Stomach smooth muscle (tissue), 2 donors: ENCODE results near the gene PITX1.
A peak's percentile ranks its signal among the peaks of the same experiment; 100 is the strongest.

Source experiments
- H3K27ac ChIP-seq: one replicate; pipeline ENCODE4 v1.7.0; 2013; ENCODE audit warnings: mild to moderate bottlenecking, low read length, inconsistent platforms
- H3K27me3 ChIP-seq, 2 donors: one replicate each; pipeline ENCODE4 v1.7.0; 2013; ENCODE audit warnings: low read length in 2 of 2; ENCODE audit not compliant: insufficient read depth in 2 of 2, control insufficient read depth in 1 of 2
- H3K36me3 ChIP-seq, 2 donors: one replicate each; pipeline ENCODE4 v1.7.0; 2013; ENCODE audit warnings: low read length in 2 of 2; ENCODE audit not compliant: control insufficient read depth in 2 of 2, insufficient read depth in 2 of 2
- H3K4me1 ChIP-seq: one replicate; pipeline ENCODE4 v1.7.0; 2013; ENCODE audit warnings: low read length; ENCODE audit not compliant: control insufficient read depth, insufficient read depth
- H3K4me3 ChIP-seq, 2 donors: one replicate each; pipeline ENCODE4 v1.7.0; 2013; ENCODE audit warnings: low read length in 2 of 2
- H3K9ac ChIP-seq, 2 donors: one replicate each; pipeline ENCODE4 v1.7.0; 2013; ENCODE audit warnings: low read length in 2 of 2, mild to moderate bottlenecking in 1 of 2
- H3K9me3 ChIP-seq, 2 donors: one replicate each; pipeline ENCODE4 v1.7.0; 2013; ENCODE audit warnings: low read length in 2 of 2; ENCODE audit not compliant: control insufficient read depth in 2 of 2
- donor health status: healthy.
- donor health status: Pancreatic carcinoma.

The PITX1 gene

GRCh38 chr5:135034963-135035677, 1.1 kb upstream of the PITX1 start:
- Histone ChIP-seq H3K27ac (no peak overlapping the region), H3K9me3 (no peaks in the 10 kb centered on the region), H3K4me1 (peaks cover 41% of the 10 kb centered on the region), H3K27me3 (peaks cover 79 to 95% of the 10 kb centered on the region in 2 donors), H3K36me3 (no peaks in the 10 kb centered on the region), H3K4me3 (no peak overlapping the region), H3K9ac (no peak overlapping the region)

- Histone ChIP-seq H3K36me3 (no peaks in the 10 kb centered on the region), H3K4me1 (peaks cover 35% of the 10 kb centered on the region), H3K9ac (no peak overlapping the region), H3K27me3 (peaks cover 82 to 95% of the 10 kb centered on the region in 2 donors), H3K27ac (no peak overlapping the region), H3K9me3 (no peaks in the 10 kb centered on the region), H3K4me3 (peak overlapping the region in 1 of 2 donors; percentile 73)
Observed at GRCh38 chr5:135034236-135034962, 371 bp upstream of the PITX1 start.

DNA sequence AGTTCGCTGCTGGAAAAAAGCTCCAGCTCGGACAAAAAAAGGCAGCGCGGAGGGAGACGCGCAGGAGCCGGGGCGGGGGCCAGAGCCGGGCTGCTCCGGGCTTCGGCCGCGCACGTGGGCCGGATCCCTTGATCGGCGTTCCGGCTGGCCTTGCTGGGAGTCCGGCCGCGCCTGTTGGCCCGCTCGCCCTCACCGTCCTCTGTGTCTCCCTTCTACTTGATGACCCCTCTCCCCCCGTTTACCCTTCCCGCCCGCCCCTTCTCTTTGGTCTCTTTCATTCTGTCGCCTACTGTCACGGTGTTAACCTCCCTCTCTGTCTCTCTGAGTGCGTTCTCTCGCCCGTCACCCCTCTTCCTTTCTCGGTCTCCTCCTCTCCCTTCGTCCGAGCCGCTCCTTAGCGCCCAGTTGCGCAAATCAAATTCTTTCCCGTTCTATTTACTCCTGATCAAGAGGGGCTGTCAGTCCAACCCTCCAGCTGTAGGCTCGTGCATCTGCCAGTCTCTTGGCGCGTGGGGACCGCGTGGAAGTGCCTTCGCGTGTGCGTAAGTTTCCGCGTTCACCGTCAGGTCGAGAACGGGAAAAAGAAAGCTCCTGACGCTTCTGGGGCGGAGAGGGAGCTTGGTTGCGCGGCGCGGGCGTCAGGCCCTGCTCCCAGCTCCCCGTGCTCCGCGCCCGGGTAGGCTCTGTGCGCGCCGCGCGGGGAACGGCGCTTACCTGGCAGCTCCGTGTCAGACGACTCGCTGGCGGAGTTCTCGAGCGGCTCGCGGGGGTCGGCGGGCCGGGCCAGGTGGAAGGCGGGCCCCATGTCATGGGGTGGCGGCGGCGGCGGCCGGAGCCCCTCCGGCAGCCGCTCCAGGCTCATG, 798 bp downstream of the PITX1 start:
- H3K27ac ChIP-seq: no peak overlapping the region
- no peaks in the 10 kb centered on the region for H3K9me3 ChIP-seq
- peak overlapping the region; percentile 58 to 73 for H3K4me3 ChIP-seq
- no peaks in the 10 kb centered on the region for H3K36me3 ChIP-seq
- peaks cover 31% of the 10 kb centered on the region for H3K4me1 ChIP-seq
- H3K9ac ChIP-seq: peak overlapping the region; percentile 13 to 29
- peaks cover 78 to 95% of the 10 kb centered on the region in 2 donors for H3K27me3 ChIP-seq

DNA sequence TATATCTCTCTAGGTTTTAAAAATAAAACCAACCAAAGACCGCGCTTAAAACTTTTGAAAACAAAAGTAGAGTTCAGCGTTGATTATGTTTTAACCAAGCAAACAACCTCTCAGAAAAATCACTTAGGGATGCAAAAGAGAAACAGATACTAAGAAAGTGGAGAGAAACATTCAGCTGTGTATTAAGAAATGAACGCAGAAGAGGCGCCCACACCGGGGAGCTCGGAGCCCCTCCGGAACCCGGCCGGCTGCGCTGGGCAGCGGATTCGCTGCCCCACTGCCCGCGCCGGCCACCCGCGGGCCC, 1.4 kb downstream of the PITX1 start:
- Histone ChIP-seq H3K36me3 (no peaks in the 10 kb centered on the region), H3K27ac (no peak overlapping the region), H3K27me3 (peaks cover 77 to 95% of the 10 kb centered on the region in 2 donors), H3K9me3 (no peaks in the 10 kb centered on the region), H3K4me1 (peaks cover 36% of the 10 kb centered on the region), H3K9ac (no peak overlapping the region), H3K4me3 (peak overlapping the region in 1 of 2 donors; percentile 73)

GRCh38 chr5:135031813-135032694, 2.0 kb downstream of the PITX1 start:
- no peak overlapping the region for H3K27ac ChIP-seq
- H3K4me1 ChIP-seq: peaks cover 39% of the 10 kb centered on the region
- peaks cover 75 to 95% of the 10 kb centered on the region in 2 donors for H3K27me3 ChIP-seq
- H3K9ac ChIP-seq: no peak overlapping the region
- peak overlapping the region in 1 of 2 donors; percentile 73 for H3K4me3 ChIP-seq
- no peaks in the 10 kb centered on the region for H3K9me3 ChIP-seq
- H3K36me3 ChIP-seq: no peaks in the 10 kb centered on the region

DNA sequence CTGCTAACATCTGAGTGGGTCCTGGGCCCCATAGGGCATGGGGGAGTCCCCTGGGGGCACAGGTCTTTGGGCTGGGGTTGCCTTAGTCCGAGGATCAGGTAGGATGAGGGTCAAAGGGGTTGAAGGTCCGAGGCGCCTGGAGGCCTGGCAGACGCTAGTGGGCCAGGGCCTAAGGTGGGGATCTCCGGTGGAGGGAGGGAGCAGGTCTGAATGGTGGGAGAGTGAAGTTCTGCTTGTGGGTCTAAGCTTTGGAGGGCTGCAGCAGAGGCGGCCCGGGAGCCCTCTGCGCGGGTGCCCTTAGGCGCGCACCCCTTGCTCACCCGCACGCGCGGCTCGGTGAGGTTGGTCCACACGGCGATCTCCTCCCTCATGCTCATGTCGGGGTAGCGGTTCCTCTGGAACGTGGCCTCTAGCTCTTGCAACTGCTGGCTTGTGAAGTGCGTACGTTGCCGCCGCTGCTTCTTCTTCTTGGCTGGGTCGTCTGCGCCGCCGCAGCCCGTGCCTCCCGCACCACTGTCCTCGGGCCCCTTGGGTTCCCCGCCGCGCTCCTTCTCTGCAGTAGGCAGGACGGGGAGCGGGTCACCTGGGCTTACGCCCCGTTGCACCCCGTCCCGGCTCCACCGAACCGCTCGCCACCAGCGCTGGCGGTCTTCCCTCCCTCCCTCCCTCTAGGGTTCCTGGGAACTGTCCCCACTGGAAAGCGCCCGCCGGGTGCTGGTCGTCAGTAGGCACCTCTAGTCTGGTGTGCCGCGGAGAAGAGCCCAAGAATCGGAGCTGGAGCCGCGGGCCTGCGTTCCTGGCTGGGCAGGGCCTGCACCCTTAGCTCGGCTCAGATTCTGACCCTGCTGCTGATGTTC, 2.8 kb downstream of the PITX1 start:
- peaks cover 40% of the 10 kb centered on the region for H3K4me1 ChIP-seq
- no peak overlapping the region for H3K9ac ChIP-seq
- peaks cover 68 to 91% of the 10 kb centered on the region in 2 donors for H3K27me3 ChIP-seq
- no peaks in the 10 kb centered on the region for H3K36me3 ChIP-seq
- peak overlapping the region; percentile 32 to 68 for H3K4me3 ChIP-seq
- H3K27ac ChIP-seq: no peak overlapping the region
- H3K9me3 ChIP-seq: no peaks in the 10 kb centered on the region

- H3K27ac ChIP-seq: no peak overlapping the region
- H3K4me3 ChIP-seq: peak overlapping the region; percentile 32 to 68
- no peaks in the 10 kb centered on the region for H3K36me3 ChIP-seq
- no peak overlapping the region for H3K9ac ChIP-seq
- no peaks in the 10 kb centered on the region for H3K9me3 ChIP-seq
- H3K4me1 ChIP-seq: peaks cover 40% of the 10 kb centered on the region
- peaks cover 64 to 84% of the 10 kb centered on the region in 2 donors for H3K27me3 ChIP-seq
Observed at GRCh38 chr5:135030123-135030955, 3.7 kb downstream of the PITX1 start.

DNA sequence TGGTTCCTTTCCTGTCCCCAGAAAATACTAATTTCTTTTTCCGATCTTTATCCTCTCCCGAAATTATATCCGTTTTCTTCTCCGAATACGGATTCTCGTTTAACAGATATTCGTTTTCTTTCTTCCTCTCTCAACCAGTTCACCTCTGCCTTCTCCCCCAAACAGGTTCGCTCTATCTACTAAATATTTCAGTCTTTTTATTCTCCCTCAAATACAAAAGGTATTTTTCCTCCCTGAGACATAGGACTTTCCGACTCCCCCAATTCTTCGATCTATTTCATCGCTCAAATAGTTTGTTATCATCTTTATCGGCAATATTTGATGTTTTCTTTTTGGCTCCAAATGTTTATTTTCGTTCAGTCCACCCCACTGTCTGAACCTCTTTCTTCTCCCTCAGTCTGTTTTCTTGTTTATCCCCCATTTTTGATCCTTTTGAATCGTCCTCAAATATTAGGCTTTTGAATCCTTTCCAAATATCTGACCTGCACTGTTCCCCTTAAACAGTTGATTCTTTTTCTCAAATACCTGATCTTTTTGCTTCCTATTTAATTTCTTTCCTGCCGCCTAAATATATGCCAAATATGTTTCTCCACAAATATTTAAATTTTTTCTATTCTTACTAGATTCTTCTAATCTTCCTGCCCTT, 4.4 kb downstream of the PITX1 start:
- no peaks in the 10 kb centered on the region for H3K9me3 ChIP-seq
- peaks cover 40% of the 10 kb centered on the region for H3K4me1 ChIP-seq
- H3K27me3 ChIP-seq: peaks cover 58 to 77% of the 10 kb centered on the region in 2 donors
- no peaks in the 10 kb centered on the region for H3K36me3 ChIP-seq
- no peak overlapping the region for H3K27ac ChIP-seq
- H3K9ac ChIP-seq: no peak overlapping the region
- H3K4me3 ChIP-seq: no peak overlapping the region
